GDM1 (cell line): Measurements from ENCODE around the gene SMARCAL1.

ENCODE experiments used
- DNase-seq: peaks from one replicate; lab custom pipeline; 2025; lab: John Stamatoyannopoulos, UW

SMARCAL1 gene

DNA sequence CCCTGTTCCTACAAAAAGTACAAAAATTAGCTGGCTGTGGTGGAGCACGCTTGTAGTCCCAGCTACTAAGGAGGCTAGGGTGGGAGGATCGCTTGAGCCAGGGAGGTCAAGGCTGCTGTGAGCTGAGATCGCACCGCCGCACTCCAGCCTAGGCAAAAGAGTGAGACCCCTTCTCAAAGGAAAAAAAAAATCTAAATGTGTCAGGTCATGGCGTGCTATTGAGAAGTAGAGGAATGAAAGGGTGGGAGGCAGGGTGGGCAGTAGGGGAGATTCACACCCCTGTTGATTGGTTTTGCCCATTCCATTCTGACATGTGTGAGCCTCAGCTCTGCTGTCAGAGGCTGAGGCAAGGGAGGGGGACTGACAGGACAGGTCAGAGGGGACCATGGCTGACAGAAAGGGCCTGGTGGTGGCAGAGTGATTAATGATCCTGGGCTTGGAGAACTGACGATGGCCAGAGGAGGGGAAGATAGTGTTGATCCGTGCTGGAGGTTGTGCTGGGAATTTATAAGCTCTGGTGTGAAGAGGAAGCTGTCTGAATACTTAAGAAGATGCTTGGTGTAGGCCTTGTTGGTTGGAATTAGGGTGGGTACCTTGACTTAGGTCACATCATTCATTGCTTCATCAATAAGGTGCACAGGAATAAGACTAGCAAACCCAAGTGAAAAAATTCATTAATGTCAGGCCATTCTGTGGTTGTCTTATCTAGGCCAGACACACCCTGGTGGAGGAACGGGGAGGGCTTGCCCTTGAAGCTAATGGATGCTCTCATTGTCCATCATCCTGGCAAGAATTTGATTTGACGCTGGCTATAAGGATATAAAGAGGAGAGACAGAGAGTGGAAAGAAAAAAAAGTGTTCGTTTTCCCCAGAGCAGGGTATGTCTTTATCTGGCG is 19.1 kb upstream of the SMARCAL1 start:
- no peak for DNase-seq

DNA sequence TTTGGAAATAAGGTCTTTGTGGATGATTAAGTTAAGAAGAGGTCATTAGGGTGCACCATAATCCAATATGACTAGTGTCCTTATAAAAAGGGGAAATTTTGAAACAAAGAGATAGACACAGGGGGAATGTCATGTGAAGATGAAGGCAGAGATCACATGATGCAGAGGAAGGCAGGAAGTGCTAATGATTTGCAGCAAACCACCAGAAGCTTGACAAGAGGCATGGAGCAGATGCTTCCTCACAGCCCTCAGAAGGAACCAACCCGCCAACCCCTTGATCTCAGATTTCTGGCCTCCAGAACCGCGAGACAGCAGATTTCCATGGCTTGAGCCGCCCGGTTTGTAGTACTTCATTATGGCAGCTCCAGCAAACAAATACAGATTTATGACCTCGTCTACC is 17.4 kb upstream of the SMARCAL1 start:
- DNase-seq = no peak

DNA sequence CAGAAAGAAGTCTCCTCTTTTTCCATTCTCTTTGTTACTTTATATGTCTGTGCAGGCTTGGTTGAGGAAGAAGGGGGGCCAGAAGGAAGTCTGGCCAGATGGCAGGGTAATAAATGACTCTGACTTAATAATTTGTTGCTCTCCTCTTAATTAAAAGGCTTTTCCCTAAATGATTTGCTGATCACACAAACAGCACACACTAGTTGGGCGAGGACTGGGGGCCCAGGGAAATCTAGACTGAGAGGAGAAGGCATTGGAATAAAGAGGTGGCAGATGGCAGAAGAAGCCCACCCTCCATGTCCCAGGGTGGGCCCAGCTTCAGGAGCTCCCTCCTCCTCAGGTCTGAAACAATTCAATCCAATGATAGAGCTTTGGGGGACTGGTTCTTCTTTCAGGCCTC is 12.7 kb upstream of the SMARCAL1 start:
- no peak for DNase-seq

DNA sequence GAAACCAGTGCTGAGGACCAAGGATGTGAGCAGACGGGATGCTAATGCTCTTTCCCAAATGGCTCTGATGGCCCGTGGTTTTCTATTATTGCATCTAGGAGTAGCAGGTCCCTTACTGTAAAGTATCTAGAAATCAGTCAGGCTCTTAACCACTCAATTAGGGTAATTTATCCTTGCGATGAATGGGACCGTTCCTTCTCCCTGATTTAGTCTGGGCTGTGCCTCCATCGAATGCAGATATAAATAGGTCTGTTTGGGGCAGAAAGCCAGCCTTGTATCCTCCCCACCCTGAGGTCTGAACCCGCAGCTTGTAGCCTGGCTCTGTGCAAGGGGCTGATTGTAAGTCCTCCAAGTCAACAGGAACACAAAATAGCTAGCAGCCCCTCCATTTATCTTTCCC is 9.5 kb upstream of the SMARCAL1 start:
- no peak for DNase-seq

DNA sequence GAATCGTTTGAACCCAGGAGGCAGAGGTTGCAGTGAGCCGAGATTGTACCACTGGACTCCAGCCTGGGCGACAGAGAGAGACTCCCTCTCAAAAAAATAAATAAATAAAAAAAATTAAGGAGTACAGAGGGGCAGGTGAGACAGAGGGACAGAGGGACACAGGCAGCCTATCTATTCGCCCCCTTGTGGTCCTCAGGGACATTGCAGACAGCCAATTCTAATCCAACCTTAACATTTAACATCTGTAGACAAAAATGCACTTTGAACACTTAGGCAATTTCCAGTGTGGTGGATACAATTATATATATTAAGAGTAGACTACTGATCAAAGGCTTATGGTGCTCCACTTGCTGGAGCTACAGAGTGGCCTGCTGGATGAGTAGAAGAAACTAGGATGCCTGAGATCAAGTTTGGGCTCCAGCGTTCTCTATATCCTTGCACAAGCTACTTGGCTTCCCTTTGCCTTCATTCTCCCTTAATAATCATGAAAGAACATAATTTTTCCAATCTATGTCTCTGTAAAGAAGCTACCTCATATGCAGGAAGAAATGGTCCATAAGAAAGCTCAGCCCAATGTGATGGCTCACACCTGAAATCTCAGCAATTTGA is 8.2 kb upstream of the SMARCAL1 start:
- DNase-seq = no peak

DNA sequence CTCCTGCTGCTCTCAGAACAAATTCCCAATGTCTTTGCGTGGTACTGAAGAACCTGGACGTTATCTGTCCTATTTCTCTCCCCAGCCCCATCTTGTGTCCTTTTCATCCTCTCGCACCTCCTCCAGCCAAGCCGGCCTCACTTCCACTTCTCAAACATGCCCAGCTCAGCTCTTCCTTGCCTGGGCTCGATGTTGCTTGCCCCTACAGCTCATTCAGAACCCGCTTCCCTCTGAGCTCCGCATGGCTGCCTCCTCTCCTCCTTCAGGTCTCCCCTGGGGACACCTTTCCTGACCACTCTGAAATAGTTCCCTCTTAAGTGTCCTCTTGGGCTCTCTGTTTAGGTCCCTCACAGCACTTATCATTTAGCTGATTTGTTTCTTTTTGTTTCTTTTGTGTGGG is 6.7 kb upstream of the SMARCAL1 start:
- DNase-seq = no peak

DNA sequence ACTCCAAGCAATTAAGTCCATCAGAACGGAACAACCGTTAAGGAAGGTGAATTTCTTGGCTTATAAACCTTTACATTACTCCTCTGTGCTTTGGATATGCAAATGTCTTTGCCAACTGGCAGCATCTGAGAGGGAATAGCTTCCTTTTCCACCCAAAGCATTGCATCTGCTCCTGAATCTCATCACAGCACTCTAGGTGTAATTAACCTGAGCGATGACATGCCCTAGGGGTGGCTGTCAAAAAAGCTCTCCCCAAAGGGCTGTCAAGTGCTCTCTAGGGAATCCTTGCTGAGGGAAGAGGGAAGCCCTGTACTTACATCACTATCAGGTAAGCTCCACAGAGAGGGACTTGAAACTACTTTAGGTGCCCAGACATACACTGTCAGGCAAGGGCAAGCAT is 5.5 kb upstream of the SMARCAL1 start:
- no peak for DNase-seq

DNA sequence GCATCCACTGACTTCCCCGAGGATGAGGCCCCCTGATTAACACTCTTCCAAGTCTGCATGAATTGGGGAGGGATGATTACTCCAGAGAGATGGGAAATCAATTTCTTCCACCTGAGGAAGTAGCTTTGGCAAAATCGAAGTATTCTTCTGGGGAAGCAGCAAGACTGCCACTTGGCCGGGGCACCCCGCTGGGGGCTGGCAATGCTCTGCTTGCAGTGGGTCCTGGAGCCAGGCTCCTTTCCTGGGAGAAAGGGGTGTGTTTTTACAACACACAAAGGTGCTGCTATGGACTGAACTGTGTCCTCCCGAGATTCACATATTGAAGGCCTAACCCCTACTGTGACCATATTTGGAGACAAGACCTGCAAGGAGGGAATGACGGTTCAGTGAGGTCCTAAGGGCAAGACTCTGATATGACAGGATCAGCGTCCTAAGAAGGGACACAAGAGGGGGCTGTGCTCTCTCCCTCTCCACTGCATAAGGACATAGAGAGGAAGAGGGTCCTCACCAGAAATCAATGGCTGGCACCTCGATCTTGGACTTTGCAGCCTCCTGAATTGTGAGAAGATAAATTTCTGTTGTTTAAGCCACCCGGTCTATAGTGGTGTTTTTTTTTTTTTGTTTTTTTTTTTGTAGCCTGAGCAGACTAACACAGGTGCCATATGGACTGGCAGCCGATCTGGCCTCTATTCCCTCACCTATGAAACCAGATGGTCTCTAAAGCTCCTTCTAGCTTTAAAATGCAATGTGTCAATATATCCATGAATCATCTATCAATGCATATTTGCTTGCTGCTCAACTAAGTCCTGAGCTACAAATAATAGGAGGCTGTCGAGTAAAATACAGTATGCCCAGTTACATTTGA is 3.6 kb upstream of the SMARCAL1 start:
- no peak for DNase-seq

DNA sequence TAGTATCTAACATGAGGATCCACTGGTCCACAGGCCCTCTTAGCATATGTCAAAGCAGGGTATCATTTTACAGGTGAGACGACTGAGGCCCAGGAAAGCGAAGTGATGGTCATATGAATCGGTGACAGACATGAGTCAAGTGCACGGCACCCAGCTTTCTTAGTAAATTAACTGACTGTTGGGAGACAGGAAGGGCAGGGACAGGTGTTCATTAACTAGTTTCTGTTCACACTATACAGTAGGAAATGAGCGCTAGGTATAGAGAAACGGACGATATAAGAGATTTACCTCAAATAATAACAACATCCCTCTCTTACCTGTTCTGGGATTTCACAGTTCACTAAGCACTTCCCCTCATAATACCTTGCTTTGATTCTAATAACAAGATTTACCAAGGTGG is 1.7 kb upstream of the SMARCAL1 start:
- DNase-seq = no peak

DNA sequence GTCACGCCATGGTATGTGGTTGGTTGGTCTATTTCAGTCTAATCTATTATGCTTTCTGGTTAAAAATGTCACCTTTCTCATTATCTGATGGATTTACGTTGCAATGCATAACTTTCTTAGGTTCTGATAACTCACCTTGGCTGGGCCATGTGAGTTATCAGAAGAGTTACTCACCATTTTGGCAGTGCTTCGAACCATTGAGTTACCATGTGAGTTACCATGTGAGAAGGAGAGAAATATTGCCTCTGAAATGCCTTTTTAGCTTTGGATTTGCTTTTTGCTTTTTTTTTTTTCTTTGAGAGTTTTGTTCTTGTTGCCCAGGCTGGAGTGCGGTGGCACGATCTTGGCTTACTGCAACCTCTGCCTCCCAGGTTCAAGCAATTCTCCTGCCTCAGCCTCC is 1.6 kb downstream of the SMARCAL1 start:
- no peak for DNase-seq

DNA sequence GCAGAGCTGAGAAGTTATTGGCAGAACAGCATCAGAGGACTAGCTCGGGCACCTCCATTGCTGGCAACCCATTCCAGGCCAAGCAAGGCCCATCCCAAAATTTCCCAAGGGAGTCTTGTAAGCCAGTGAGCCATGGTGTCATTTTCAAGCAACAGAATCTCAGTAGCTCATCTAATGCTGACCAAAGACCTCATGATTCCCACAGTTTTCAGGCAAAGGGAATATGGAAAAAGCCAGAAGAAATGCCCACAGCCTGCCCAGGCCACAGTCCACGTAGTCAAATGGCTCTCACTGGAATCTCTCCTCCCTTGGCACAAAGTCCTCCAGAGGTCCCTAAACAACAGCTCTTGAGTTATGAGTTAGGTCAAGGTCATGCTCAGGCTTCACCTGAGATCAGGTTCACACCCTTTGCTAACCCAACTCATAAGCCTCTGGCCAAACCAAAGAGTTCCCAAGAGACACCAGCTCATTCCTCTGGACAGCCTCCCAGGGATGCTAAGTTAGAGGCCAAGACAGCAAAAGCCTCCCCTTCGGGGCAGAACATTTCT is 2.6 kb downstream of the SMARCAL1 start:
- no peak for DNase-seq

DNA sequence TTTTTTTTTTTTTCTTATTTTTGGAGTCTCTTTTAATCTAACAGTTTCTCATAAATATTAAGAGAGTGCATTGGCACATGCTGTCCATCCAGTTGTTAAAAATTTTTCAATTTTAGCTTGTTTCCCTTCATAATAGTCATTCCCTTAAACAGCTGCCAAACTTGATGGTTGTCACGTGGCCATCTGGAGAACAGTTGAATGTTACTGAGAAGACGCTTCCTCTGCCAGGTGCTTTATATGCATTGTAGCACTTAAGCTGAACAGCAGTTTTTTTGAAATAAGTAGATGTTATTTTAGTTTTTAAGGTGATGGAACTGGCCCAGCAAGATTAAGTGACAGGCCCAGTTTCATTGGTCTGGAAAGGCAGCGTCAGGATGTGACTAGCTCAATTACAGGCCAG is 3.3 kb downstream of the SMARCAL1 start:
- DNase-seq = no peak

DNA sequence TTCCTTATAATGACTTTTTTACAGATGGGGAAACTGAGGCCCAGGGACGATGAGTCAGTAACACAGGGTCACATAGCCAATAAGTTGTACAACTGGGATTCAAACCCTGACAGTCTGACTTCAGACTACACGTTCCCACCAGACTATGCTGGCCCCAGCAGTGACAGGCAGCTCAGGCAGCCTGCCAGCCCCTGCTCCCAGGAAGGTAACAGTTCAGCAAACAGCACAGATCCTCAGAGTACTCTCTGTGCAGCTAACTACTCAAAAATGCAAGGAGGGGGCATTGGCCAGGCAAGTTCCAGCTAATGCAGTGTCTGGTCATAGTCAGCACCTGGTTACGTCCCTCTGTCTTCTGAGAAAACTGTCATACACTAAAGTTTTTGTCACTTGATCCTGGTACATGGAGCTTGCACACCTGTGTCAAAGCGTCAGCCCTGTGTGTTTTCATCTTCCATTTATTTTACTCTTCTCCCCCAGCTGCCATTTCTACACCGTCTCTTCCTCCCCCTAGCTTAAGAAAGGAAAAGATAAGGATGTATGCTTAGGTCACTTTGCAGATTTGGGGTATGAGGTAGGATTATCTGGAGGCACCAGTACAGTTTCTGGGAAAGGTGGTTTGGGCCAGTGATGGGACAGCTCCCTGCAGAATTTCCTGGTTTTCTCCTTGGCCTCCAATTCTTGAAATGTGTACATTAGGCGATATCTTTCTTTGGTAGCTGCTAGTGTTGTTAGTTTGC is 4.5 kb downstream of the SMARCAL1 start:
- DNase-seq = no peak

DNA sequence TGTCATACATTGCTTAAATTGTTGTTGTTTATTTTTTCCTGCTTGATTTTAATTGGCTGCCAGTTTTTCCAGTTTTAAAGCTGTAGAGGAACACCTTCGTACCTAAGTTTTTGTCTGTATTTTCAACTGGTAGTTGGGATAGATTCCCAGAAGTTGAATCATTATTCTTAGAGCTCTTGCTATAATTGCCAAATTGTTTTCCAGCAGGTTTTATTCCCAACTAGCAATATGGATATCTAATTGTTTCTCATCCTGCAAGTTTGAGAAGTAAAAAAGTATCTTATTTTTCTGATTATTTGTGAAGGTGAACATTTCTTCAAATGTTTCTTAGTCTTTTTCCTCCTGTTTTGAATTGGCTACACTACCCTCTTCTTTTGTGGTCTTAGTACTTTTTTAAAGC is 6.7 kb downstream of the SMARCAL1 start:
- no peak for DNase-seq

DNA sequence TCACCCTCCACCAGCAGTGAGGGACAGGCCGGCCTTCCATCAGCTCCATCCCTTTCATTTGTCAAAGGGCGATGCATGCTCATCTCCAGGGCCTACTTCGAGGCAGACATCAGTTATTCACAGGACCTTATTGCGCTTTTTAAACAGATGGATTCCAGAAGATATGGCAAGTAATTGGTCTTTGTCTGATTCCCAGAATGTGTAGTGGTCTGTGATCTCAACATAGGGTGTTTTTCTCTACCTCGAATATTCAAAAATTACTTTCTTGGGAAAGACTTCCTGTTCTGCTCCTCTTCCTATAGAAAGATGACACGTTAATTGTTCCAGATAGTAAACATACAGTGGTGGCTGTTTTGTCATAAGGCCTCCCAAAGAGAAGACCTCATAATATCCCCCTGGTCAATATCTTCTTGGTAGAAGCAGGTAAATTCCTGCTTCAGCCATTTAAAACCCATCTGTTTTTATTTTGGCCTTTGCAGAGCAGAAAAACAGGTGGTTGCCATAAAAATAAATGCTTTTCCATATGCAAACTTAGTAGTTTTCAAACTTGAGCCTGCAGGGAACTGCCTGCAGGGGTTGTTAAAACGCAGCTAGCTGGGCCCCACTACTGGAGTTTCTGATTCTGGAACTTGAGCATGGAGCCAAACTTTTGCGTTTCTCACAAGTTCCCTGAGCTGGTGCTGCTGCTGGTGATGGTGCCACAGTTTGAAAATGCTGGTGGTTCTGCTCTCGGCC is 8.2 kb downstream of the SMARCAL1 start:
- no peak for DNase-seq

DNA sequence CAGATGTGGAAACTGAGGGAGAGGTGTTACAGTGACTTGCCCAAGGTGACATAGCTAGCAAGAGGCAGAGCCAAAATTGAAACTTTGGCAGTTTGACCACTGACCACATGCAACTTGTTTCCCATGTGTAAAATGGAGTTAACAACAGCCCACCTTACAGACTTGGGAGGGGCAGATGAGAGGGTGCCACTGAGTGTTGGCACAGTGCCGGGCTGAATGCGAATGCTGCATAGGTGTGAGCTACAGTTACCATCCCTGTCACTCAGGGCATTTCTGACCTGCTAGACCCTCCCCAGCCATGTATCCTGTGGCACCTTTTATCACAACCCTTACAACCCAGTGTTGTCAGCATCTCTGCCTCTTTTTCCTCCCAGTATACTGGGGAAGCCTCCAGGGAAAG is 10.8 kb downstream of the SMARCAL1 start:
- no peak for DNase-seq

DNA sequence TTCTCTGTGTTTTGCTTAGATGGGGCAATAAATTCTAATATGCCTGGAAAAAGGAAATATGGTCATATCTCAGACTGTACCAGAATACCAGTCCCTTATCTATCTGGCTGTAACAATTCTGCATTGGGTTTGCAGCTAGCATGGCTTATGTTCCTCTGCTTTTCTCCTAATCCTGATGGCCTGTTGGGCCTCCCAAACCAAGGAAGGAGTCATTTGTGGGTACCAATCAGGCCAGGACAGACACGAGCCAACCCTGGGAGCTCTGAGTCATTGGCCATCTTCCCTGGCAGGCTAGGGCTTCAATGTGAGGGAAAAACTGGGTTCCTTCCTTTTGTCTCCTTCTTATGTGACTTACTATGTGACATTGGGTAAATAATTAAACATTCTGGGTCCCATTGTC is 12.0 kb downstream of the SMARCAL1 start:
- no peak for DNase-seq

DNA sequence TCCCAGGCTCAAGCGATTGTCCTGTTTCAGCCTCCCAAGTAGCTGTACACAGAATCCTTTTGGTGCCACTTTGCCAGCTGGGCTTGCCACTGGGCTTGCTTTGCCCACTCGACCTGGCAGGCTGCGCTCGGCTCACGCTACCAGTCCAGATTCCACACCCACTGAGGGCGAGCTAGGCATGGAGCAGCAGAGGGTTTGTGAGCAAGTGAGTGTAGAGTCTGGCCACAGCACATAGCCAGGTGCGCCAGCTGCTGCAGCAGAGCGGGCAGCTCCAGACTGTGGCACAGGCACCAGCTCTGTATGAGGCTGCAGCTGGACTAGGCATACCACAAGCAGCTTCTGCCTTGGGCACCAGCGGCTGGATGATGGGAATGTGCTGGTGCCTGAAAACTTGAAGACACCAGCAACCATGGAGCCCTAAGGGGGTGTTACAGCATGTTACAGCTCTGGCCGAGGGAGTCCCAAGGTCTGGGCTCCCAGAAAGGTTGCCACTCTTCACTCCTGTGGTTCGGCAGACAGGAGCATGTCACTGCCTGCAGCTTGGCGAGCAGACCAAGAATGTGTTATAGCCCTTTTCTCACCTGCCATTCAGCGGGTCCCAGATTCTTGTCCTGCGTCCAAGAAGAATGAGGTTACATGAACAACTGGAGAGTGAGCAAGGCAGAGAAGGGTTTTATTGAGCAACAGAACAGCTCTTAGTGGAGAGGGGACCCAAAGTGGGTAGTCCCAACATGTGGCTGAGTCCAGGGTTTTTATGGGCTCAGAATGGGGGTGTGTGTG is 12.9 kb downstream of the SMARCAL1 start:
- no peak for DNase-seq

DNA sequence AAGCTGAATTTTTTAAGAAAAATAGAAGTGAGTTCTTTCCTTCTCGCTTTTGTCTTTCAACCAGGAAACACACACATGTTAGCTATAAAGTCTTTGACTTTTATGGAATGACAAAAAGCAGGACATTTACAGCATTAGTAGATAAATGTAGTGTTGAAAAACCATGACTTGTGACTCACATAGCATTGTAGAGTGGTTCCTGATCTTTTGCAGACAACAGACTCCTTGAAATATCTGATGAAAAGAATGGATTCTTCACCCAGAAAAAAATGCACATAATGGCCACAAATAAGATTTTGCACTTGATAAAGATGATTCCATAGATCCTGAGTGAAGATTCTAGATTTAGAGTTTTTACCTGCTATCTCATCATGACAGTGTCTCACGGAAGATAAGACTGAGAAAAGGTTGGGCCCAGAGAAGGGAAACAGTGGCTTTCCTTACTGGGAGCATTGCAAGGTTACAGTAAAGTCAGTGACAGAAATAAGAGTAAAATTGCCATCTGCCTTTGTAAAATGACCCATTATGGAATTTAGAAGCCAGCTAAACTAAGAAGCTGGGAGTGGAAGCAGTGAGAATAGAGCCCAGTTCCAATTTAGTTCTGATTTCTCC is 14.0 kb downstream of the SMARCAL1 start:
- no peak for DNase-seq

DNA sequence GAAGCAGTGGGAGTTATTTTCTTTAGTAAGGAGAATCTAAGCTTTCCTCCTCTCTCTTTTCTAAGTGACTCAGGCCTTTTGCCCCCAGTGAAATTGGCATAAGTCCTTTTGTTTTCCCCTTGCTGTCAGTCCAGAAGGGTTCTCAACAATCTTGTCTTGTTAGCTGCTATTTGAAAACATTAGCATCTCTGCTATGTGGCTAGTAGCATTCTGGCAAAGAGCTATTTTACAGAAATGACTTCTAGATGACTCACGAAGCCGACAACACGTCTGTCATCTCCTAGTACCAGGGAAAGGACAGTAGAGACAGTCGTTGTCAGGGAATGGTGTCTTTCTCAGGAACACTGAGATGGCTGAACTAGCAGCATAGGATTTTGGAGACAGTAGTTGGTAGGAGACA is 14.7 kb downstream of the SMARCAL1 start:
- DNase-seq = no peak
